ENCODE measurements around the gene CSPG4. TPM values are rescaled to one million over a fixed set of nuclear protein-coding genes. Genes with fewer than 3 reads are reported as not detected.
A peak's percentile ranks its signal among the peaks of the same experiment; 100 is the strongest.

CSPG4 gene
- total and polyA plus RNA-seq, 9 of the 15 experiments (the other 6 are each of a cell fraction or from before 2014, with no cell fraction given) = under 0.01 to 0.07 (median 0.04) TPM; not detected in 5

DNA sequence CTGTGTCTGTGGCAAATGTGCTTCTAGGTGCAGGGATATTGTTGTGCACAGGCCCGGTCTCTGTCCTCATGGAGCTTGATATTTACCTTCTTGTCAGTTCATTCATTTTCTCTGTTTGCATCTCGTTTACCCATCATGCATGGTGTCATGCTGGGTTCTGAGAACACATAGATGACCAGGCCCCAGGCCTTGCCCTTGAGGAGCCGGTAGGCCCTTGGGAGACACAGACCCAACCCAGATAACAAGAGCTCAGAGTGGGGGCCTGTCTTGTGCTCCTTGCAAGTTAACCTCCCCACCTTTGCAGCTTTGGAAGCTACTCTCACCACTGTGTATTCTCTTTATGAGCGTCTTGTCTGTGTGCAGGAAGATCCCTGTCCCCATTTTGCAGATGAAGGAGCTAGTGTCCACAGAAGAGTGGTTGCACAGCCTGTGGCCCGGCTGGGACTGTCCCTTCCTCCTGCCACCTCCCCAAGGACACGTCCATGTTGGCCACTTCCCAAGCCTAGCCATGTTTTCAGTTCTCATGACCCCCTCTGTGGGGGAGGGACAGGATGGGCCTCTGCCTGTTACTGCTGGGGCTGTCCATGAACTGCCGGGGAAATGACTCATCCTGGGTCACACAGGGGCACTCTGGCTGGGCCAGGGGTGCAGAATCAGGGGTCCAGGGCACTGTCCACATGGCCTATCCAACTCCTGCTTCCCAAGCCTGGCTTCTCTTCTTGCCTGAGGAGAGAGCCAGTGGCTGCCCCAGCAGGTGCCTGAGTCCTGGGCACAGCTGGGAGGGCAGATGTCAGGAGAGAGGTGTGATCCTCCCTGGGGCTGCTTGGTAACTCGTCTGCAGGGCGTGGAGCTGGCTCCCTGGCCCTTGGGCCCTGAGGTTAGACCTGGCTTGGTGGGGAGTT is 61.5 kb downstream of the CSPG4 start (continued):
- TF ChIP-seq, protein P1, sequence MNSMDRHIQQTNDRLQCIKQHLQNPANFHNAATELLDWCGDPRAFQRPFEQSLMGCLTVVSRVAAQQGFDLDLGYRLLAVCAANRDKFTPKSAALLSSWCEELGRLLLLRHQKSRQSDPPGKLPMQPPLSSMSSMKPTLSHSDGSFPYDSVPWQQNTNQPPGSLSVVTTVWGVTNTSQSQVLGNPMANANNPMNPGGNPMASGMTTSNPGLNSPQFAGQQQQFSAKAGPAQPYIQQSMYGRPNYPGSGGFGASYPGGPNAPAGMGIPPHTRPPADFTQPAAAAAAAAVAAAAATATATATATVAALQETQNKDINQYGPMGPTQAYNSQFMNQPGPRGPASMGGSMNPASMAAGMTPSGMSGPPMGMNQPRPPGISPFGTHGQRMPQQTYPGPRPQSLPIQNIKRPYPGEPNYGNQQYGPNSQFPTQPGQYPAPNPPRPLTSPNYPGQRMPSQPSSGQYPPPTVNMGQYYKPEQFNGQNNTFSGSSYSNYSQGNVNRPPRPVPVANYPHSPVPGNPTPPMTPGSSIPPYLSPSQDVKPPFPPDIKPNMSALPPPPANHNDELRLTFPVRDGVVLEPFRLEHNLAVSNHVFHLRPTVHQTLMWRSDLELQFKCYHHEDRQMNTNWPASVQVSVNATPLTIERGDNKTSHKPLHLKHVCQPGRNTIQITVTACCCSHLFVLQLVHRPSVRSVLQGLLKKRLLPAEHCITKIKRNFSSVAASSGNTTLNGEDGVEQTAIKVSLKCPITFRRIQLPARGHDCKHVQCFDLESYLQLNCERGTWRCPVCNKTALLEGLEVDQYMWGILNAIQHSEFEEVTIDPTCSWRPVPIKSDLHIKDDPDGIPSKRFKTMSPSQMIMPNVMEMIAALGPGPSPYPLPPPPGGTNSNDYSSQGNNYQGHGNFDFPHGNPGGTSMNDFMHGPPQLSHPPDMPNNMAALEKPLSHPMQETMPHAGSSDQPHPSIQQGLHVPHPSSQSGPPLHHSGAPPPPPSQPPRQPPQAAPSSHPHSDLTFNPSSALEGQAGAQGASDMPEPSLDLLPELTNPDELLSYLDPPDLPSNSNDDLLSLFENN (IDR thresholded peaks at IDR 0.05; ENCODE audit: low read depth in 2 of 2, low read length in 2 of 2) = no peak
- TF ChIP-seq ZNF644 (tag; IDR thresholded peaks at IDR 0.05; ENCODE audit: low read depth) = no peak; the same call in 1 of the 2 replicates
- no peak for TF ChIP-seq ZSCAN29 (IDR thresholded peaks at IDR 0.05)
- no peak for TF ChIP-seq OTX1 (CRISPR knock-in tag; IDR thresholded peaks at IDR 0.05)
- TF ChIP-seq TRIM28 (IDR thresholded peaks at IDR 0.05) = no peak
- no peak for TF ChIP-seq TSC22D4 (tag; IDR thresholded peaks at IDR 0.05)
- peak; percentile 81 for TF ChIP-seq EP300 (IDR thresholded peaks at IDR 0.05; ENCODE audit: low read length)
- no peak for TF ChIP-seq STAT5A (IDR thresholded peaks at IDR 0.05; ENCODE audit: borderline replicate concordance, low read length)
- peak; percentile 4; the same call in 1 of the 2 replicates for TF ChIP-seq KLF6 (CRISPR knock-in tag; IDR thresholded peaks at IDR 0.05; ENCODE audit: borderline replicate concordance)
- TF ChIP-seq, protein P2, sequence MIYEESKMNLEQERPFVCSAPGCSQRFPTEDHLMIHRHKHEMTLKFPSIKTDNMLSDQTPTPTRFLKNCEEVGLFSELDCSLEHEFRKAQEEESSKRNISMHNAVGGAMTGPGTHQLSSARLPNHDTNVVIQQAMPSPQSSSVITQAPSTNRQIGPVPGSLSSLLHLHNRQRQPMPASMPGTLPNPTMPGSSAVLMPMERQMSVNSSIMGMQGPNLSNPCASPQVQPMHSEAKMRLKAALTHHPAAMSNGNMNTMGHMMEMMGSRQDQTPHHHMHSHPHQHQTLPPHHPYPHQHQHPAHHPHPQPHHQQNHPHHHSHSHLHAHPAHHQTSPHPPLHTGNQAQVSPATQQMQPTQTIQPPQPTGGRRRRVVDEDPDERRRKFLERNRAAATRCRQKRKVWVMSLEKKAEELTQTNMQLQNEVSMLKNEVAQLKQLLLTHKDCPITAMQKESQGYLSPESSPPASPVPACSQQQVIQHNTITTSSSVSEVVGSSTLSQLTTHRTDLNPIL (CRISPR knock-in tag; IDR thresholded peaks at IDR 0.05) = no peak
- TF ChIP-seq, protein P3, sequence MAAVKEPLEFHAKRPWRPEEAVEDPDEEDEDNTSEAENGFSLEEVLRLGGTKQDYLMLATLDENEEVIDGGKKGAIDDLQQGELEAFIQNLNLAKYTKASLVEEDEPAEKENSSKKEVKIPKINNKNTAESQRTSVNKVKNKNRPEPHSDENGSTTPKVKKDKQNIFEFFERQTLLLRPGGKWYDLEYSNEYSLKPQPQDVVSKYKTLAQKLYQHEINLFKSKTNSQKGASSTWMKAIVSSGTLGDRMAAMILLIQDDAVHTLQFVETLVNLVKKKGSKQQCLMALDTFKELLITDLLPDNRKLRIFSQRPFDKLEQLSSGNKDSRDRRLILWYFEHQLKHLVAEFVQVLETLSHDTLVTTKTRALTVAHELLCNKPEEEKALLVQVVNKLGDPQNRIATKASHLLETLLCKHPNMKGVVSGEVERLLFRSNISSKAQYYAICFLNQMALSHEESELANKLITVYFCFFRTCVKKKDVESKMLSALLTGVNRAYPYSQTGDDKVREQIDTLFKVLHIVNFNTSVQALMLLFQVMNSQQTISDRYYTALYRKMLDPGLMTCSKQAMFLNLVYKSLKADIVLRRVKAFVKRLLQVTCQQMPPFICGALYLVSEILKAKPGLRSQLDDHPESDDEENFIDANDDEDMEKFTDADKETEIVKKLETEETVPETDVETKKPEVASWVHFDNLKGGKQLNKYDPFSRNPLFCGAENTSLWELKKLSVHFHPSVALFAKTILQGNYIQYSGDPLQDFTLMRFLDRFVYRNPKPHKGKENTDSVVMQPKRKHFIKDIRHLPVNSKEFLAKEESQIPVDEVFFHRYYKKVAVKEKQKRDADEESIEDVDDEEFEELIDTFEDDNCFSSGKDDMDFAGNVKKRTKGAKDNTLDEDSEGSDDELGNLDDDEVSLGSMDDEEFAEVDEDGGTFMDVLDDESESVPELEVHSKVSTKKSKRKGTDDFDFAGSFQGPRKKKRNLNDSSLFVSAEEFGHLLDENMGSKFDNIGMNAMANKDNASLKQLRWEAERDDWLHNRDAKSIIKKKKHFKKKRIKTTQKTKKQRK (IDR thresholded peaks at IDR 0.05; ENCODE audit: borderline replicate concordance, low read depth, low read length) = no peak
- TF ChIP-seq NR1H2 (CRISPR knock-in tag; IDR thresholded peaks at IDR 0.05) = no peak
- no peak for TF ChIP-seq FOXK1 (CRISPR knock-in tag; IDR thresholded peaks at IDR 0.05; ENCODE audit: borderline replicate concordance)
- TF ChIP-seq MBD2 (IDR thresholded peaks at IDR 0.05; ENCODE audit: borderline replicate concordance, low read depth) = peak; percentile 53; the same call in 1 of the 2 replicates
- TF ChIP-seq ZNF224 (CRISPR knock-in tag; IDR thresholded peaks at IDR 0.05) = no peak
- TF ChIP-seq ZNF175 (CRISPR knock-in tag; IDR thresholded peaks at IDR 0.05; ENCODE audit: low read depth) = peak; percentile 55; the same call in 1 of the 2 replicates
- TF ChIP-seq DMBX1 (CRISPR knock-in tag; IDR thresholded peaks at IDR 0.05; ENCODE audit: borderline replicate concordance) = peak; percentile 25; the same call in 1 of the 2 replicates
- no peak for TF ChIP-seq ZNF79 (CRISPR knock-in tag; IDR thresholded peaks at IDR 0.05; ENCODE audit: low read depth)
- TF ChIP-seq CCNT2 (IDR thresholded peaks at IDR 0.05; ENCODE audit: borderline replicate concordance, extremely low read depth, insufficient read length, low read depth, low read length) = peak; percentile 29
- TF ChIP-seq ATF7 (IDR thresholded peaks at IDR 0.05) = peak; percentile 73; the same call in 1 of the 2 replicates
